ENCODE data around the gene TGFBR2. TPM values are rescaled to one million over a fixed set of nuclear protein-coding genes. Genes with fewer than 3 reads are reported as not detected.

The TGFBR2 gene
- polyA plus RNA-seq, 1 of the 3 experiments (the other 2 are of a cell fraction): 48.3 TPM

DNA sequence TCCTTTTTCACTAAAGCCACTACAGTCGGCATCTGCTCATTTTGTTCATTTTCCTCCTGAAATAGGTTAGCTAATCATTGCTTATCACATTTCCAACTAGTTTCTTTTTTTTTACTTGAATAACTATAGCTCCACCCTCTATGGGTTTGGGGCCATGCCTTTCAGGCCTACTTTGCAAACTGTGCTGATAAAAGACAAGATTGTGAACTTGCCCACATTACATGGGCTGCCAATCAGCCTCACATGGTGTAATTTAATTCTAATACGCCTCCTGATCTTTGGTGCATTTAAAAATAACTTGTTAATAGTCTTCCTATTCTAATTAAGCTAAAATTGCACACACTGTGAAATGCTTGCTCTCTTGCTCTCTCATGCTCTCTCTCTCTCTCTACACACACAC is 90.5 kb downstream of the TGFBR2 start:
- Histone ChIP-seq H3K27me3 (ENCODE audit: insufficient read depth) (no peaks in the 10 kb centered on the region), H3K4me2 (no peak overlapping the region), H4K20me1 (ENCODE audit: insufficient read depth) (no peaks in the 10 kb centered on the region), H3K27ac (ENCODE audit: low read depth in 2 of 2, low read length in 1 of 2) (no peak overlapping the region), H3K79me2 (ENCODE audit: insufficient read depth) (peaks cover 3% of the 10 kb centered on the region), H3K4me1 (ENCODE audit: control insufficient read depth in 1 of 2, insufficient read depth in 2 of 2, low read depth in 1 of 2, low read length in 1 of 2) (peaks cover 2 to 12% of the 10 kb centered on the region in 2 experiments; a peak in 3 of 4 replicates), H3K9me2 (no peaks in the 10 kb centered on the region), H3K9ac (no peak overlapping the region), H2AFZ (ENCODE audit: low read depth) (no peak overlapping the region), H3K36me3 (replicated peaks in 1 of 2; ENCODE audit: control insufficient read depth in 1 of 2, insufficient read depth in 2 of 2, low read length in 1 of 2) (peaks cover 26 to 88% of the 10 kb centered on the region in 2 experiments), H3K4me3 (ENCODE audit: low read depth in 2 of 2, low read length in 1 of 2) (no peak overlapping the region), H3F3A (replicated peaks; ENCODE audit: insufficient read depth) (no peaks in the 10 kb centered on the region), H3K9me3 (no peaks in the 10 kb centered on the region)
- ChIA-PET CTCF (interaction anchor here (0.8 to 9.4 kb wide), 4 partner anchors 54 to 663 kb away, joined by 3 to 117 read pairs (median 12); no protein-coding TSS in a partner anchor), POLR2A (interaction anchor here (0.7 kb wide), 1 partner anchor 58 kb away, joined by 3 read pairs; no protein-coding TSS in a partner anchor)
- TF ChIP-seq, protein P1, sequence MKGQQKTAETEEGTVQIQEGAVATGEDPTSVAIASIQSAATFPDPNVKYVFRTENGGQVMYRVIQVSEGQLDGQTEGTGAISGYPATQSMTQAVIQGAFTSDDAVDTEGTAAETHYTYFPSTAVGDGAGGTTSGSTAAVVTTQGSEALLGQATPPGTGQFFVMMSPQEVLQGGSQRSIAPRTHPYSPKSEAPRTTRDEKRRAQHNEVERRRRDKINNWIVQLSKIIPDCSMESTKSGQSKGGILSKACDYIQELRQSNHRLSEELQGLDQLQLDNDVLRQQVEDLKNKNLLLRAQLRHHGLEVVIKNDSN (IDR thresholded peaks at IDR 0.05; ENCODE audit: borderline replicate concordance, low read depth): no peak
- no peak for TF ChIP-seq EP300 (IDR thresholded peaks at IDR 0.05; ENCODE audit: borderline replicate concordance in 1 of 2, low read depth in 1 of 2, low read length in 1 of 2)
- WGBS (ENCODE audit: low lambda C conversion rate): 96% methylated on average over 2 of the region's 2 CpGs
- no peak for DNase-seq

DNA sequence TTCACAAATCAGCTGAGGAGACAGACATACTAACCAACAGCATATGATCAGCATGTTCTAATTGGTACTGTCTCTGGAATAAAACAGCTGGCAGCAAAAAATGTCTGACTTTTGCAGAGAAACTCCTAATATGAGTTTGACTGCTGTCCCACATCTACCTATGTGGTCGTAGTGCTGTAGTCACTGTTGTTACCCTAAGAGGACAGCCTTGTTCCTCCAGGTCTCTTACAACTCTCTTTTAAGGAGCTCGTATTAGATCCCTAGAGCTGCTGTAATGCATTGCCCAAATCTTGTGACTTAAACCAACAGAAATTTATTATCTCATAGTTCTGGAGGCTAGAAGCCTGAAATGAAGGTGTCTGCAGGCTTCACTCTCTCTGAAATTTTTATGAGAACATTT is 92.1 kb downstream of the TGFBR2 start:
- Histone ChIP-seq H3K4me2 (no peak overlapping the region), H3K27ac (ENCODE audit: low read depth in 2 of 2, low read length in 1 of 2) (no peak overlapping the region), H3K27me3 (ENCODE audit: insufficient read depth) (no peaks in the 10 kb centered on the region), H3K4me3 (ENCODE audit: low read depth in 2 of 2, low read length in 1 of 2) (no peak overlapping the region), H3F3A (replicated peaks; ENCODE audit: insufficient read depth) (no peaks in the 10 kb centered on the region), H3K9me2 (no peaks in the 10 kb centered on the region), H3K9me3 (no peaks in the 10 kb centered on the region), H4K20me1 (ENCODE audit: insufficient read depth) (no peaks in the 10 kb centered on the region), H2AFZ (ENCODE audit: low read depth) (no peak overlapping the region), H3K4me1 (ENCODE audit: control insufficient read depth in 1 of 2, insufficient read depth in 2 of 2, low read depth in 1 of 2, low read length in 1 of 2) (peaks cover 0 to 2% of the 10 kb centered on the region in 2 experiments; a peak in 3 of 4 replicates), H3K79me2 (ENCODE audit: insufficient read depth) (peaks cover 3% of the 10 kb centered on the region; the same call in 1 of the 2 replicates), H3K9ac (no peak overlapping the region), H3K36me3 (replicated peaks in 1 of 2; ENCODE audit: control insufficient read depth in 1 of 2, insufficient read depth in 2 of 2, low read length in 1 of 2) (peaks cover 18 to 74% of the 10 kb centered on the region in 2 experiments)
- WGBS (ENCODE audit: low lambda C conversion rate): 71% methylated on average over 1 of the region's 2 CpGs
- ChIA-PET POLR2A (no interaction called here), CTCF (interaction anchor here (4.0 to 9.4 kb wide), 2 partner anchors 500 to 657 kb away, joined by 20 to 117 read pairs; no protein-coding TSS in a partner anchor)
- no peak for DNase-seq
- no peak for TF ChIP-seq RFX5 (IDR thresholded peaks at IDR 0.05; ENCODE audit: low read length)
- no peak for TF ChIP-seq FOXJ3 (CRISPR knock-in tag; IDR thresholded peaks at IDR 0.05)
- TF ChIP-seq SMC3 (IDR thresholded peaks at IDR 0.05; ENCODE audit: low read depth, low read length): no peak
- no peak for TF ChIP-seq YY1 (IDR thresholded peaks at IDR 0.05; ENCODE audit: low read depth)
- TF ChIP-seq CHD2 (IDR thresholded peaks at IDR 0.05; ENCODE audit: low read length, partially characterized antibody): no peak
- no peak for TF ChIP-seq TCF12 (IDR thresholded peaks at IDR 0.05)
- TF ChIP-seq RXRA (IDR thresholded peaks at IDR 0.05; ENCODE audit: borderline replicate concordance, low read depth): no peak
- TF ChIP-seq GABPA (IDR thresholded peaks at IDR 0.05; ENCODE audit: low read depth): no peak
- no peak for TF ChIP-seq RAD21 (IDR thresholded peaks at IDR 0.05; ENCODE audit: low read length)
- no peak for TF ChIP-seq ELF1 (IDR thresholded peaks at IDR 0.05)
- no peak for TF ChIP-seq GATA2 (CRISPR knock-in tag; IDR thresholded peaks at IDR 0.05)
- no peak for TF ChIP-seq RCOR1 (IDR thresholded peaks at IDR 0.05; ENCODE audit: low read length)
- TF ChIP-seq, protein P2, sequence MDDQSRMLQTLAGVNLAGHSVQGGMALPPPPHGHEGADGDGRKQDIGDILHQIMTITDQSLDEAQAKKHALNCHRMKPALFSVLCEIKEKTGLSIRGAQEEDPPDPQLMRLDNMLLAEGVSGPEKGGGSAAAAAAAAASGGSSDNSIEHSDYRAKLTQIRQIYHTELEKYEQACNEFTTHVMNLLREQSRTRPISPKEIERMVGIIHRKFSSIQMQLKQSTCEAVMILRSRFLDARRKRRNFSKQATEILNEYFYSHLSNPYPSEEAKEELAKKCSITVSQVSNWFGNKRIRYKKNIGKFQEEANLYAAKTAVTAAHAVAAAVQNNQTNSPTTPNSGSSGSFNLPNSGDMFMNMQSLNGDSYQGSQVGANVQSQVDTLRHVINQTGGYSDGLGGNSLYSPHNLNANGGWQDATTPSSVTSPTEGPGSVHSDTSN (IDR thresholded peaks at IDR 0.05): no peak
- no peak for TF ChIP-seq TAF1 (IDR thresholded peaks at IDR 0.05; ENCODE audit: borderline replicate concordance, low read depth, low read length)
- no peak for TF ChIP-seq NRF1 (IDR thresholded peaks at IDR 0.05; ENCODE audit: low read depth, low read length)
- TF ChIP-seq FOSL2 (IDR thresholded peaks at IDR 0.05; ENCODE audit: borderline replicate concordance, low read depth): no peak
- TF ChIP-seq FOXM1 (IDR thresholded peaks at IDR 0.05; ENCODE audit: low read depth): no peak
